GM12878 (cell line): ENCODE measurements around the gene STAT5B.

Experiments
- BACH1 ChIP-seq: fragments of 450-650 bp; IDR thresholded peaks from 2 replicates; pipeline ENCODE4 v1.6.1; 2017; ENCODE audit warnings: mild to moderate bottlenecking, borderline replicate concordance
- CREM ChIP-seq: IDR thresholded peaks from 2 replicates; pipeline ENCODE4 v1.6.1; 2014; ENCODE audit warnings: antibody characterized with exemption, low read depth
- EZH2 ChIP-seq: IDR thresholded peaks from 2 replicates; pipeline ENCODE4 v1.6.1; 2012; ENCODE audit warnings: low read depth, mild to moderate bottlenecking, control low read depth, inconsistent platforms, low read length, borderline replicate concordance; ENCODE audit not compliant: control insufficient read depth
- RELA ChIP-seq: fragments of 450-650 bp; IDR thresholded peaks from 2 replicates; pipeline ENCODE4 v1.8.0; 2014; ENCODE audit warnings: borderline replicate concordance; ENCODE audit not compliant: partially characterized antibody
- SIN3A ChIP-seq: IDR thresholded peaks from 2 replicates; pipeline ENCODE4 v1.6.1; 2012; ENCODE audit warnings: low read depth, low read length, improper control_type of control experiment
- SMARCA5 ChIP-seq: fragments of 450-650 bp; IDR thresholded peaks from 2 replicates; pipeline ENCODE4 v1.6.1; 2017; ENCODE audit warnings: mild to moderate bottlenecking
- ZSCAN29 ChIP-seq: fragments of 450-650 bp; IDR thresholded peaks from 2 replicates; pipeline ENCODE4 v1.6.1; 2017; ENCODE audit warnings: mild to moderate bottlenecking, moderate library complexity
- TF ChIP-seq, protein P1 (sequence below), 3 experiments: IDR thresholded peaks in 2 of 3; conservative IDR thresholded peaks in 1 of 3; 2 replicates each; pipeline ENCODE4 v1.5.1; 2011; ENCODE audit warnings: low read depth in 3 of 3, low read length in 3 of 3, mild to moderate bottlenecking in 3 of 3, control low read depth in 2 of 3, moderate library complexity in 2 of 3, inconsistent platforms in 1 of 3, mixed read lengths in 1 of 3; ENCODE audit not compliant: control insufficient read depth in 2 of 3, insufficient read depth in 1 of 3; ENCODE audit errors: extremely low read depth in 1 of 3

DNA sequence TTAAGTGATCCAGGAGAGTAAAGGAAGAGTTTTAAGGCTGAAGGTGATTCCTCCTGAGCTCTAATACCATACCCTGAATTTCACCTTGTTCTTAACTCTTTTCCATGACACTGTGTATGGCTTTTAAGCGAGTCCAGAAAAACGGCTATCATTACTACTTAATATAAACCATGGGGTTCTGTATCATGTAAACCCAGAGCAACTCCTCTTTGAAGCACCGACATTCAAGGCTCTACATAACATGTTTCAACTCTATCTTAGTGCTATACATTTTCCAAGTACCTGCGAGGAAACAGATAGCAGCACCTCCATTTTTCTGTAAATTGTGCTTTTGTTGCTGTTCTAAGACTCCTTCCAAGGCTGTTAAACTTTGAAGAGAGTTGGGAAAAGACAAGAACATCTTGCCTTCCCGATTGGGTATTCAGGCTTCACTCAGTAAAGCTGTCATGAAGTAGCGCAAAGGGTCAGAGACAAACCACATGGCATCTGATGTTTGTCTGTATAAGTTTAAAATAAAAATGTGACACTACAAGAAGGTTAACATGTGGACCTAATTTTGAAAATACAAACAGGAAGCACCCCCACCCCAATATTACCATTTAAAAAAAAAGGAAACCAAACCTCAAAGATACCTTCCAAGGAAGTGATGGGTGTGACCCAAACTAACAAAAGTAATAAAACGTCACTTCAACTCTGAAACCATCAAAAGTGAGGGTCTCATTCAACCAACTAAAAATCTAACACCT is 3.9 kb downstream of the STAT5B start:
- TF ChIP-seq SIN3A (no peak), EZH2 (no peak), ZSCAN29 (no peak), BACH1 (no peak), SMARCA5 (no peak), CREM (no peak), RELA (no peak)
- TF ChIP-seq, protein P1, sequence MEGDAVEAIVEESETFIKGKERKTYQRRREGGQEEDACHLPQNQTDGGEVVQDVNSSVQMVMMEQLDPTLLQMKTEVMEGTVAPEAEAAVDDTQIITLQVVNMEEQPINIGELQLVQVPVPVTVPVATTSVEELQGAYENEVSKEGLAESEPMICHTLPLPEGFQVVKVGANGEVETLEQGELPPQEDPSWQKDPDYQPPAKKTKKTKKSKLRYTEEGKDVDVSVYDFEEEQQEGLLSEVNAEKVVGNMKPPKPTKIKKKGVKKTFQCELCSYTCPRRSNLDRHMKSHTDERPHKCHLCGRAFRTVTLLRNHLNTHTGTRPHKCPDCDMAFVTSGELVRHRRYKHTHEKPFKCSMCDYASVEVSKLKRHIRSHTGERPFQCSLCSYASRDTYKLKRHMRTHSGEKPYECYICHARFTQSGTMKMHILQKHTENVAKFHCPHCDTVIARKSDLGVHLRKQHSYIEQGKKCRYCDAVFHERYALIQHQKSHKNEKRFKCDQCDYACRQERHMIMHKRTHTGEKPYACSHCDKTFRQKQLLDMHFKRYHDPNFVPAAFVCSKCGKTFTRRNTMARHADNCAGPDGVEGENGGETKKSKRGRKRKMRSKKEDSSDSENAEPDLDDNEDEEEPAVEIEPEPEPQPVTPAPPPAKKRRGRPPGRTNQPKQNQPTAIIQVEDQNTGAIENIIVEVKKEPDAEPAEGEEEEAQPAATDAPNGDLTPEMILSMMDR (IDR thresholded peaks at IDR 0.05 in 2 of 3, conservative IDR thresholded peaks at IDR 0.05 in 1 of 3; ENCODE audit: control insufficient read depth in 2 of 3, extremely low read depth in 1 of 3, insufficient read depth in 1 of 3, low read depth in 3 of 3, low read length in 3 of 3): no peak
